GM23338 (cell line): ENCODE measurements around the gene MICALL2. TPM values are rescaled to one million over a fixed set of nuclear protein-coding genes. Genes with fewer than 3 reads are reported as not detected.

ENCODE experiments used
- ATAC-seq: fragments of 200-7000 bp; cut with Tn5 transposase; 3 replicates; pipeline ENCODE4 v1.9.1; 2020
- DNase-seq: peaks from one replicate; pipeline ENCODE4 v3.0.0-alpha.2; 2015; ENCODE audit warnings: low spot score
- H2AFZ ChIP-seq: fragments of 200-600 bp; sonication (generic); 2 replicates; pipeline ENCODE4 v1.8.0; 2016; ENCODE audit warnings: antibody characterized with exemption, mild to moderate bottlenecking, moderate library complexity
- H3F3A ChIP-seq: fragments of 200-600 bp; sonication (generic); replicated peaks from 2 replicates; pipeline ENCODE4 v1.8.0; 2017; ENCODE audit warnings: antibody characterized with exemption, mixed run types, low read depth
- H3K27ac ChIP-seq: fragments of 200-600 bp; sonication (generic); 2 replicates; pipeline ENCODE4 v1.6.1; 2016; ENCODE audit warnings: low read depth
- H3K27me3 ChIP-seq: fragments of 200-600 bp; sonication (generic); 2 replicates; pipeline ENCODE4 v1.8.0; 2016; ENCODE audit warnings: mild to moderate bottlenecking, mixed run types, moderate library complexity; ENCODE audit not compliant: insufficient read depth
- H3K36me3 ChIP-seq: fragments of 200-600 bp; sonication (generic); 2 replicates; pipeline ENCODE4 v1.8.0; 2016; ENCODE audit warnings: mild to moderate bottlenecking; ENCODE audit not compliant: insufficient read depth
- H3K4me1 ChIP-seq: fragments of 200-600 bp; sonication (generic); 2 replicates; pipeline ENCODE4 v1.8.0; 2016; ENCODE audit warnings: mild to moderate bottlenecking, moderate library complexity; ENCODE audit not compliant: insufficient read depth
- H3K4me2 ChIP-seq: fragments of 200-600 bp; sonication (generic); 2 replicates; pipeline ENCODE4 v1.7.1; 2017; ENCODE audit warnings: mixed run types
- H3K4me3 ChIP-seq: fragments of 200-600 bp; sonication (generic); 2 replicates; pipeline ENCODE4 v1.6.1; 2016; ENCODE audit warnings: mixed run types
- H3K79me2 ChIP-seq: fragments of 200-600 bp; sonication (generic); replicated peaks from 2 replicates; pipeline ENCODE4 v1.8.0; 2017; ENCODE audit warnings: mild to moderate bottlenecking; ENCODE audit not compliant: insufficient read depth
- H3K9me2 ChIP-seq: fragments of 200-600 bp; sonication (generic); 2 replicates; pipeline ENCODE4 v1.8.0; 2017; ENCODE audit not compliant: insufficient read depth
- H4K20me1 ChIP-seq: fragments of 200-600 bp; sonication (generic); replicated peaks from 2 replicates; pipeline ENCODE4 v1.8.0; 2017; ENCODE audit warnings: mild to moderate bottlenecking; ENCODE audit not compliant: insufficient read depth
- H3K27ac Mint-ChIP-seq: 2 replicates; pipeline ENCODE4 v1.8.0; 2020; ENCODE audit warnings: inconsistent platforms, mild to moderate bottlenecking, moderate library complexity, mixed read lengths
- H3K27me3 Mint-ChIP-seq: 3 replicates; pipeline ENCODE4 v1.8.0; 2022; ENCODE audit warnings: low read depth, mild to moderate bottlenecking, moderate library complexity, mixed read lengths, inconsistent platforms; ENCODE audit not compliant: insufficient read depth, poor library complexity
- H3K36me3 Mint-ChIP-seq: 3 replicates; pipeline ENCODE4 v1.8.0; 2021; ENCODE audit warnings: low read depth, mild to moderate bottlenecking, inconsistent platforms, moderate library complexity, mixed read lengths
- H3K4me1 Mint-ChIP-seq: 3 replicates; pipeline ENCODE4 v1.8.0; 2020; ENCODE audit warnings: mild to moderate bottlenecking, inconsistent platforms, mixed read lengths
- H3K4me3 Mint-ChIP-seq: 3 replicates; pipeline ENCODE4 v1.8.0; 2021; ENCODE audit warnings: moderate library complexity, mild to moderate bottlenecking, inconsistent platforms, mixed read lengths
- H3K9me3 Mint-ChIP-seq: 3 replicates; pipeline ENCODE4 v1.8.0; 2020; ENCODE audit warnings: moderate library complexity, mild to moderate bottlenecking, inconsistent platforms, mixed read lengths
- CREB1 ChIP-seq: fragments of 250-450 bp; sonication (Bioruptor Pico); IDR thresholded peaks from 2 replicates; pipeline ENCODE4 v1.5.0; 2020; ENCODE audit warnings: low read depth, mild to moderate bottlenecking, moderate library complexity
- EZH2 ChIP-seq: fragments of 200-600 bp; sonication (generic); IDR thresholded peaks from one replicate; pipeline ENCODE4 v1.8.0; 2017; ENCODE audit warnings: antibody characterized with exemption, mild to moderate bottlenecking, low read depth; ENCODE audit not compliant: unreplicated experiment
- POLR2AphosphoS5 ChIP-seq: IDR thresholded peaks from 2 replicates; pipeline ENCODE4 v1.6.1; 2016; ENCODE audit warnings: antibody characterized with exemption, low read depth
- ZNF331 ChIP-seq: fragments of 250-450 bp; sonication (Bioruptor Pico); IDR thresholded peaks from 2 replicates; pipeline ENCODE4 v1.5.0; 2020; ENCODE audit warnings: low read depth, mild to moderate bottlenecking, moderate library complexity
- polyA plus RNA-seq: library from polyadenylated mRNA; unstranded; fragments of >200 nt; fragmentation: Nextera tagmentation; extraction: Ambion mirVana; gene quantifications from 2 replicates; pipeline ENCODE4 v1.2.1, GENCODE V29; 2016
- total RNA-seq: library from RNA; depleted of rRNA; stranded (reverse); fragments of >200 nt; shearing (Covaris generic); gene quantifications from 2 replicates; pipeline ENCODE4 v1.2.3, GENCODE V29; 2014
- TF ChIP-seq, protein P1 (sequence below): fragments of 250-450 bp; sonication (Bioruptor Pico); IDR thresholded peaks from 2 replicates; pipeline ENCODE4 v1.5.0; 2020; ENCODE audit warnings: mild to moderate bottlenecking, moderate library complexity
- TF ChIP-seq, protein P2 (sequence below), 2 experiments: fragments of 200-600 bp in 1 of 2; sonication (generic) in 1 of 2; conservative IDR thresholded peaks; 2 replicates each; pipeline versions ENCODE4 v1.5.1 to v1.6.1; 2016 to 2017; ENCODE audit warnings: antibody characterized with exemption in 2 of 2, low read depth in 2 of 2, mild to moderate bottlenecking in 2 of 2, moderate library complexity in 1 of 2

The MICALL2 gene
- total and polyA plus RNA-seq, 2 experiments from 2014 or later: 7.0 to 13.0 TPM

DNA sequence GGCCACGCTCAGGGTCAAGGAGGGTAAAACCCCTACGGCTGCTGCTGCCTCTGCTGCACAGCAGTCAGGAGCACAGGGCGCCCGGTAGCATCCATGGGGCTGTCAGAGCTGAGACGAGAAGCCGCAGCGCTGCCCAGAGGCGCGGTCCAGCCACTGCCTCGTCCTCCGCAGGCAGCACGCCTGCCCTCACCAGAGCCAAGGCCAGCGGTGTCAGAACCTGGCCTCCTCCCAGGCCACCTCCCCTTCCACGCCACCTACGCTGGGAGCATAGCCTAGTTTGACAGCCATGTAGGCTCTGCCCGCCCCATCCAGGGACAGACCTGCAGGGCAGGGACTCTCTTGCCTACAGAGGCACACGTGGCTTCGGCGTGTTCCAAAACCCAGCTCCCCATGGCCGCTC is 28.7 kb upstream of the MICALL2 start:
- Mint-ChIP-seq H3K36me3 (peaks cover 54% of the 10 kb centered on the region), H3K9me3 (no peaks in the 10 kb centered on the region), H3K27me3 (peaks cover 7% of the 10 kb centered on the region), H3K27ac (peak overlapping the region; percentile 48; the same call in 1 of the 2 replicates), H3K4me3 (no peak overlapping the region), H3K4me1 (no peaks in the 10 kb centered on the region)
- H3K4me2 ChIP-seq: no peak overlapping the region
- TF ChIP-seq, protein P1, sequence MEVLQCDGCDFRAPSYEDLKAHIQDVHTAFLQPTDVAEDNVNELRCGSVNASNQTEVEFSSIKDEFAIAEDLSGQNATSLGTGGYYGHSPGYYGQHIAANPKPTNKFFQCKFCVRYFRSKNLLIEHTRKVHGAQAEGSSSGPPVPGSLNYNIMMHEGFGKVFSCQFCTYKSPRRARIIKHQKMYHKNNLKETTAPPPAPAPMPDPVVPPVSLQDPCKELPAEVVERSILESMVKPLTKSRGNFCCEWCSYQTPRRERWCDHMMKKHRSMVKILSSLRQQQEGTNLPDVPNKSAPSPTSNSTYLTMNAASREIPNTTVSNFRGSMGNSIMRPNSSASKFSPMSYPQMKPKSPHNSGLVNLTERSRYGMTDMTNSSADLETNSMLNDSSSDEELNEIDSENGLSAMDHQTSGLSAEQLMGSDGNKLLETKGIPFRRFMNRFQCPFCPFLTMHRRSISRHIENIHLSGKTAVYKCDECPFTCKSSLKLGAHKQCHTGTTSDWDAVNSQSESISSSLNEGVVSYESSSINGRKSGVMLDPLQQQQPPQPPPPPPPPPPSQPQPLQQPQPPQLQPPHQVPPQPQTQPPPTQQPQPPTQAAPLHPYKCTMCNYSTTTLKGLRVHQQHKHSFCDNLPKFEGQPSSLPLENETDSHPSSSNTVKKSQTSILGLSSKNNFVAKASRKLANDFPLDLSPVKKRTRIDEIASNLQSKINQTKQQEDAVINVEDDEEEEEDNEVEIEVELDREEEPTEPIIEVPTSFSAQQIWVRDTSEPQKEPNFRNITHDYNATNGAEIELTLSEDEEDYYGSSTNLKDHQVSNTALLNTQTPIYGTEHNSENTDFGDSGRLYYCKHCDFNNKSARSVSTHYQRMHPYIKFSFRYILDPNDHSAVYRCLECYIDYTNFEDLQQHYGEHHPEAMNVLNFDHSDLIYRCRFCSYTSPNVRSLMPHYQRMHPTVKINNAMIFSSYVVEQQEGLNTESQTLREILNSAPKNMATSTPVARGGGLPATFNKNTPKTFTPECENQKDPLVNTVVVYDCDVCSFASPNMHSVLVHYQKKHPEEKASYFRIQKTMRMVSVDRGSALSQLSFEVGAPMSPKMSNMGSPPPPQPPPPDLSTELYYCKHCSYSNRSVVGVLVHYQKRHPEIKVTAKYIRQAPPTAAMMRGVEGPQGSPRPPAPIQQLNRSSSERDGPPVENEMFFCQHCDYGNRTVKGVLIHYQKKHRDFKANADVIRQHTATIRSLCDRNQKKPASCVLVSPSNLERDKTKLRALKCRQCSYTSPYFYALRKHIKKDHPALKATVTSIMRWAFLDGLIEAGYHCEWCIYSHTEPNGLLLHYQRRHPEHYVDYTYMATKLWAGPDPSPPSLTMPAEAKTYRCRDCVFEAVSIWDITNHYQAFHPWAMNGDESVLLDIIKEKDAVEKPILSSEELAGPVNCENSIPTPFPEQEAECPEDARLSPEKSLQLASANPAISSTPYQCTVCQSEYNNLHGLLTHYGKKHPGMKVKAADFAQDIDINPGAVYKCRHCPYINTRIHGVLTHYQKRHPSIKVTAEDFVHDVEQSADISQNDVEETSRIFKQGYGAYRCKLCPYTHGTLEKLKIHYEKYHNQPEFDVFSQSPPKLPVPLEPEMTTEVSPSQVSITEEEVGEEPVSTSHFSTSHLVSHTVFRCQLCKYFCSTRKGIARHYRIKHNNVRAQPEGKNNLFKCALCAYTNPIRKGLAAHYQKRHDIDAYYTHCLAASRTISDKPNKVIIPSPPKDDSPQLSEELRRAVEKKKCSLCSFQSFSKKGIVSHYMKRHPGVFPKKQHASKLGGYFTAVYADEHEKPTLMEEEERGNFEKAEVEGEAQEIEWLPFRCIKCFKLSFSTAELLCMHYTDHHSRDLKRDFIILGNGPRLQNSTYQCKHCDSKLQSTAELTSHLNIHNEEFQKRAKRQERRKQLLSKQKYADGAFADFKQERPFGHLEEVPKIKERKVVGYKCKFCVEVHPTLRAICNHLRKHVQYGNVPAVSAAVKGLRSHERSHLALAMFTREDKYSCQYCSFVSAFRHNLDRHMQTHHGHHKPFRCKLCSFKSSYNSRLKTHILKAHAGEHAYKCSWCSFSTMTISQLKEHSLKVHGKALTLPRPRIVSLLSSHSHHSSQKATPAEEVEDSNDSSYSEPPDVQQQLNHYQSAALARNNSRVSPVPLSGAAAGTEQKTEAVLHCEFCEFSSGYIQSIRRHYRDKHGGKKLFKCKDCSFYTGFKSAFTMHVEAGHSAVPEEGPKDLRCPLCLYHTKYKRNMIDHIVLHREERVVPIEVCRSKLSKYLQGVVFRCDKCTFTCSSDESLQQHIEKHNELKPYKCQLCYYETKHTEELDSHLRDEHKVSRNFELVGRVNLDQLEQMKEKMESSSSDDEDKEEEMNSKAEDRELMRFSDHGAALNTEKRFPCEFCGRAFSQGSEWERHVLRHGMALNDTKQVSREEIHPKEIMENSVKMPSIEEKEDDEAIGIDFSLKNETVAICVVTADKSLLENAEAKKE (CRISPR knock-in tag): no peak
- no peak for TF ChIP-seq POLR2AphosphoS5
- DNase-seq (no peak), ATAC-seq (no peak)
- no peaks in the 10 kb centered on the region for H3K79me2 ChIP-seq
- H3K27ac ChIP-seq: no peak overlapping the region
- H4K20me1 ChIP-seq: peaks cover 4% of the 10 kb centered on the region; the same call in 1 of the 2 replicates
- H3K4me1 ChIP-seq: no peaks in the 10 kb centered on the region
- H2AFZ ChIP-seq: no peak overlapping the region
- no peaks in the 10 kb centered on the region; the same call in 1 of the 2 replicates for H3K36me3 ChIP-seq
- no peaks in the 10 kb centered on the region for H3K27me3 ChIP-seq
- H3K4me3 ChIP-seq: no peak overlapping the region
- no peaks in the 10 kb centered on the region for H3F3A ChIP-seq
- H3K9me2 ChIP-seq: no peaks in the 10 kb centered on the region

DNA sequence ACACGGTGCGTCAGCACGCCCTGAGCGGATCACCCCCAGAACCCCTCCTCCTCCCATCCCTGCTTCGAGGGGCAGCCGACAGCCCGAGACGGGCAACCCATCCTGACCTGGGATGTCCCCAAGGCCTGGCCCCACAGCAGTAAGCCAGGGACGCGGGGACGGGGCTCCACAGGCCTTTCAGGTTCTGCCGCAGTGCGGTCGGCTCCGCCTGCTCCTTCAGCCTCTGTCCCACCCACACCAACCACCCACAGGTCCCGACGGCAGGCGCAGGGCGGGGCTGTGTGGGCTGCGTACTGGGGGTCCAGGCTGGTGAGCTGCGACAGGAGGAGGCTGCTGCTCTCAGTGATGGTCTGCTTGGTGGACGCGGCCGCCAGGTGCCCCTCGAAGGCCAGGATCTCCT is 28.2 kb upstream of the MICALL2 start:
- Histone ChIP-seq H3F3A (no peaks in the 10 kb centered on the region), H3K27me3 (no peaks in the 10 kb centered on the region), H3K27ac (no peak overlapping the region), H3K9me2 (no peaks in the 10 kb centered on the region), H3K36me3 (no peaks in the 10 kb centered on the region; the same call in 1 of the 2 replicates), H4K20me1 (peaks cover 4% of the 10 kb centered on the region; the same call in 1 of the 2 replicates), H2AFZ (no peak overlapping the region), H3K4me3 (no peak overlapping the region), H3K4me2 (no peak overlapping the region), H3K79me2 (no peaks in the 10 kb centered on the region), H3K4me1 (no peaks in the 10 kb centered on the region)
- Mint-ChIP-seq H3K4me1 (no peaks in the 10 kb centered on the region), H3K9me3 (no peaks in the 10 kb centered on the region), H3K27ac (no peak overlapping the region), H3K4me3 (no peak overlapping the region), H3K27me3 (peaks cover 7% of the 10 kb centered on the region), H3K36me3 (peaks cover 53% of the 10 kb centered on the region)
- no peak for ATAC-seq
- DNase-seq: no peak
- TF ChIP-seq EZH2 (no peak), ZNF331 (no peak), CREB1 (CRISPR knock-in tag) (no peak)
- TF ChIP-seq, protein P2, sequence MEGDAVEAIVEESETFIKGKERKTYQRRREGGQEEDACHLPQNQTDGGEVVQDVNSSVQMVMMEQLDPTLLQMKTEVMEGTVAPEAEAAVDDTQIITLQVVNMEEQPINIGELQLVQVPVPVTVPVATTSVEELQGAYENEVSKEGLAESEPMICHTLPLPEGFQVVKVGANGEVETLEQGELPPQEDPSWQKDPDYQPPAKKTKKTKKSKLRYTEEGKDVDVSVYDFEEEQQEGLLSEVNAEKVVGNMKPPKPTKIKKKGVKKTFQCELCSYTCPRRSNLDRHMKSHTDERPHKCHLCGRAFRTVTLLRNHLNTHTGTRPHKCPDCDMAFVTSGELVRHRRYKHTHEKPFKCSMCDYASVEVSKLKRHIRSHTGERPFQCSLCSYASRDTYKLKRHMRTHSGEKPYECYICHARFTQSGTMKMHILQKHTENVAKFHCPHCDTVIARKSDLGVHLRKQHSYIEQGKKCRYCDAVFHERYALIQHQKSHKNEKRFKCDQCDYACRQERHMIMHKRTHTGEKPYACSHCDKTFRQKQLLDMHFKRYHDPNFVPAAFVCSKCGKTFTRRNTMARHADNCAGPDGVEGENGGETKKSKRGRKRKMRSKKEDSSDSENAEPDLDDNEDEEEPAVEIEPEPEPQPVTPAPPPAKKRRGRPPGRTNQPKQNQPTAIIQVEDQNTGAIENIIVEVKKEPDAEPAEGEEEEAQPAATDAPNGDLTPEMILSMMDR (conservative IDR thresholded peaks at IDR 0.05; ENCODE audit: low read depth in 2 of 2): no peak
